ENCODE results near the gene PLCB3.

- TF ChIP-seq POLR2A (IDR thresholded peaks at IDR 0.05; ENCODE audit: low read depth, low read length) = no peak
- TF ChIP-seq CTCF (IDR thresholded peaks at IDR 0.05; ENCODE audit: extremely low read depth in 1 of 2, insufficient read depth in 1 of 2, low read depth in 1 of 2, low read length in 2 of 2) = no peak
- TF ChIP-seq EZH2 (IDR thresholded peaks at IDR 0.05; ENCODE audit: borderline replicate concordance, low read depth, low read length, severe bottlenecking) = no peak
- no peak for TF ChIP-seq POLR2AphosphoS5 (IDR thresholded peaks at IDR 0.05; ENCODE audit: insufficient read depth, low read depth, low read length)
- no peak for TF ChIP-seq MAX (IDR thresholded peaks at IDR 0.05; ENCODE audit: insufficient read depth, insufficient read length)
- TF ChIP-seq JUN (IDR thresholded peaks at IDR 0.05; ENCODE audit: borderline replicate concordance, insufficient read depth, insufficient read length, low read depth) = no peak
- no peak for TF ChIP-seq MYC (IDR thresholded peaks at IDR 0.05; ENCODE audit: low read depth, low read length)
Measured at GRCh38 chr11:64231546-64231945, 19.8 kb upstream of the PLCB3 start.

Measured in endothelial cell of umbilical vein (primary cell).